Dendritic cell treated with granulocyte-macrophage colony-stimulating factor and Interleukin-4, amounts not matched to agents 40 ng/mL and 50 ng/mL, for 4 days (primary cell): ENCODE results near the gene SERPINC1.
"Not testable (repeated sequence)": the region's sequence is repeated elsewhere in the genome, so short reads cannot be mapped to it uniquely, and the experiment has no call there.

Experiments used
- H3K27ac Mint-ChIP-seq: one replicate; pipeline ENCODE4 v1.8.0; 2022; ENCODE audit warnings: mild to moderate bottlenecking, mixed read lengths
- H3K27me3 Mint-ChIP-seq: one replicate; pipeline ENCODE4 v1.8.0; 2022; ENCODE audit warnings: mild to moderate bottlenecking, mixed read lengths
- H3K36me3 Mint-ChIP-seq: one replicate; pipeline ENCODE4 v1.8.0; 2022; ENCODE audit warnings: low read depth, mixed read lengths
- H3K4me1 Mint-ChIP-seq: one replicate; pipeline ENCODE4 v1.8.0; 2022; ENCODE audit warnings: low read depth, mixed read lengths
- H3K4me3 Mint-ChIP-seq: one replicate; pipeline ENCODE4 v1.8.0; 2022; ENCODE audit warnings: mild to moderate bottlenecking, moderate library complexity, mixed read lengths
- H3K9me3 Mint-ChIP-seq: one replicate; pipeline ENCODE4 v1.8.0; 2022; ENCODE audit warnings: mixed read lengths
- intact Hi-C: fragments of 100-400 bp; cut with micrococcal nuclease; formaldehyde crosslinking; loops from one replicate; pipeline ENCODE4 v1.15.0; 2022

Gene SERPINC1

GRCh38 chr1:173915596-173915995 is 1.5 kb downstream of the SERPINC1 start:
- peaks cover 1% of the 10 kb centered on the region for H3K27me3 Mint-ChIP-seq
- H3K27ac Mint-ChIP-seq = no peak overlapping the region
- no peaks in the 10 kb centered on the region for H3K4me1 Mint-ChIP-seq
- no peaks in the 10 kb centered on the region for H3K36me3 Mint-ChIP-seq
- H3K9me3 Mint-ChIP-seq = no peaks in the 10 kb centered on the region
- no peak overlapping the region for H3K4me3 Mint-ChIP-seq
- intact Hi-C loops = no loop called here

- no peaks in the 10 kb centered on the region for H3K36me3 Mint-ChIP-seq
- no peak overlapping the region for H3K4me3 Mint-ChIP-seq
- intact Hi-C loops = no loop called here
- no peaks in the 10 kb centered on the region for H3K9me3 Mint-ChIP-seq
- H3K4me1 Mint-ChIP-seq = no peaks in the 10 kb centered on the region
- H3K27me3 Mint-ChIP-seq = peaks cover 1% of the 10 kb centered on the region
- no peak overlapping the region for H3K27ac Mint-ChIP-seq
Measured at GRCh38 chr1:173914366-173914871, 2.7 kb downstream of the SERPINC1 start.

GRCh38 chr1:173913111-173913510 is 4.0 kb downstream of the SERPINC1 start:
- Mint-ChIP-seq H3K4me3 (no peak overlapping the region), H3K27me3 (peaks cover 1% of the 10 kb centered on the region), H3K27ac (no peak overlapping the region), H3K4me1 (no peaks in the 10 kb centered on the region), H3K9me3 (no peaks in the 10 kb centered on the region), H3K36me3 (no peaks in the 10 kb centered on the region)
- intact Hi-C loops = no loop called here

GRCh38 chr1:173903827-173904531 is 13.1 kb downstream of the SERPINC1 start:
- Mint-ChIP-seq H3K36me3 (no peaks in the 10 kb centered on the region), H3K27me3 (no peaks in the 10 kb centered on the region), H3K4me1 (peaks cover 5% of the 10 kb centered on the region), H3K27ac (no peak overlapping the region), H3K9me3 (no peaks in the 10 kb centered on the region), H3K4me3 (no peak overlapping the region)
- intact Hi-C loops = no loop called here

- H3K4me1 Mint-ChIP-seq = peaks cover 5% of the 10 kb centered on the region
- H3K36me3 Mint-ChIP-seq = peaks cover 5% of the 10 kb centered on the region
- intact Hi-C loops = no loop called here
- H3K27me3 Mint-ChIP-seq = no peaks in the 10 kb centered on the region
- no peaks in the 10 kb centered on the region for H3K9me3 Mint-ChIP-seq
- no peak overlapping the region for H3K4me3 Mint-ChIP-seq
- no peak overlapping the region for H3K27ac Mint-ChIP-seq
Measured at GRCh38 chr1:173900992-173901391, 16.1 kb downstream of the SERPINC1 start.

GRCh38 chr1:173900427-173900826 is 16.7 kb downstream of the SERPINC1 start:
- Mint-ChIP-seq H3K4me1 (peaks cover 5% of the 10 kb centered on the region), H3K9me3 (no peaks in the 10 kb centered on the region), H3K27me3 (no peaks in the 10 kb centered on the region), H3K36me3 (peaks cover 5% of the 10 kb centered on the region), H3K4me3 (no peak overlapping the region), H3K27ac (no peak overlapping the region)
- intact Hi-C loops = no loop called here

GRCh38 chr1:173894189-173894588 is 22.9 kb downstream of the SERPINC1 start:
- intact Hi-C loops = no loop called here
- Mint-ChIP-seq H3K4me3 (no peak overlapping the region), H3K27ac (no peak overlapping the region), H3K4me1 (no peaks in the 10 kb centered on the region), H3K36me3 (peaks cover 22% of the 10 kb centered on the region), H3K27me3 (no peaks in the 10 kb centered on the region), H3K9me3 (no peaks in the 10 kb centered on the region)

- peaks cover 22% of the 10 kb centered on the region for H3K36me3 Mint-ChIP-seq
- H3K9me3 Mint-ChIP-seq = no peaks in the 10 kb centered on the region
- intact Hi-C loops = no loop called here
- H3K27ac Mint-ChIP-seq = no peak overlapping the region
- no peaks in the 10 kb centered on the region for H3K4me1 Mint-ChIP-seq
- H3K4me3 Mint-ChIP-seq = no peak overlapping the region
- H3K27me3 Mint-ChIP-seq = no peaks in the 10 kb centered on the region
Measured at GRCh38 chr1:173893611-173894010, 23.5 kb downstream of the SERPINC1 start.

GRCh38 chr1:173889885-173890284 is 27.2 kb downstream of the SERPINC1 start:
- H3K9me3 Mint-ChIP-seq = no peaks in the 10 kb centered on the region
- intact Hi-C loops = no loop called here
- no peak overlapping the region for H3K4me3 Mint-ChIP-seq
- H3K27ac Mint-ChIP-seq = no peak overlapping the region
- H3K36me3 Mint-ChIP-seq = peaks cover 35% of the 10 kb centered on the region
- H3K4me1 Mint-ChIP-seq = no peaks in the 10 kb centered on the region
- no peaks in the 10 kb centered on the region for H3K27me3 Mint-ChIP-seq

- Mint-ChIP-seq H3K4me1 (no peaks in the 10 kb centered on the region), H3K4me3 (no peak overlapping the region), H3K27me3 (no peaks in the 10 kb centered on the region), H3K36me3 (peaks cover 27% of the 10 kb centered on the region), H3K9me3 (no peaks in the 10 kb centered on the region), H3K27ac (no peak overlapping the region)
- intact Hi-C loops = no loop called here
Measured at GRCh38 chr1:173888749-173889148, 28.4 kb downstream of the SERPINC1 start.

GRCh38 chr1:173887627-173888026 is 29.5 kb downstream of the SERPINC1 start:
- no peaks in the 10 kb centered on the region for H3K4me1 Mint-ChIP-seq
- H3K27ac Mint-ChIP-seq = no peak overlapping the region
- no peak overlapping the region for H3K4me3 Mint-ChIP-seq
- intact Hi-C loops = no loop called here
- H3K27me3 Mint-ChIP-seq = no peaks in the 10 kb centered on the region
- H3K36me3 Mint-ChIP-seq = peaks cover 27% of the 10 kb centered on the region
- H3K9me3 Mint-ChIP-seq = no peaks in the 10 kb centered on the region

- Mint-ChIP-seq H3K4me1 (no peaks in the 10 kb centered on the region), H3K9me3 (no peaks in the 10 kb centered on the region), H3K27me3 (no peaks in the 10 kb centered on the region), H3K36me3 (peaks cover 27% of the 10 kb centered on the region), H3K27ac (no peak overlapping the region), H3K4me3 (no peak overlapping the region)
- intact Hi-C loops = no loop called here
Measured at GRCh38 chr1:173886746-173887611, 30.1 kb downstream of the SERPINC1 start.

- intact Hi-C loops = no loop called here
- Mint-ChIP-seq H3K27ac (no peak overlapping the region), H3K9me3 (no peaks in the 10 kb centered on the region), H3K36me3 (peaks cover 26% of the 10 kb centered on the region), H3K27me3 (no peaks in the 10 kb centered on the region), H3K4me3 (no peak overlapping the region), H3K4me1 (no peaks in the 10 kb centered on the region)
Measured at GRCh38 chr1:173884701-173885100, 32.4 kb downstream of the SERPINC1 start.

- intact Hi-C loops, H3K4me1 Mint-ChIP-seq, H3K27me3 Mint-ChIP-seq, H3K9me3 Mint-ChIP-seq, H3K4me3 Mint-ChIP-seq, H3K27ac Mint-ChIP-seq: not testable (repeated sequence)
- peaks cover 44% of the 10 kb centered on the region for H3K36me3 Mint-ChIP-seq
Measured at GRCh38 chr1:173881117-173881516, 36.0 kb downstream of the SERPINC1 start.
